Stimulated activated CD4-positive, alpha-beta T cell treated with anti-CD3 and anti-CD28 coated beads, Interleukin-4, amount 100 ng/mL, for 48 hours (primary cell): Measurements from ENCODE around the gene CEP170B.

ENCODE experiments used
- DNase-seq, 2 donors: peaks; one replicate each; pipeline ENCODE4 v3.0.0-alpha.2; 2020; ENCODE audit warnings: low read depth in 2 of 2

CEP170B gene

DNA sequence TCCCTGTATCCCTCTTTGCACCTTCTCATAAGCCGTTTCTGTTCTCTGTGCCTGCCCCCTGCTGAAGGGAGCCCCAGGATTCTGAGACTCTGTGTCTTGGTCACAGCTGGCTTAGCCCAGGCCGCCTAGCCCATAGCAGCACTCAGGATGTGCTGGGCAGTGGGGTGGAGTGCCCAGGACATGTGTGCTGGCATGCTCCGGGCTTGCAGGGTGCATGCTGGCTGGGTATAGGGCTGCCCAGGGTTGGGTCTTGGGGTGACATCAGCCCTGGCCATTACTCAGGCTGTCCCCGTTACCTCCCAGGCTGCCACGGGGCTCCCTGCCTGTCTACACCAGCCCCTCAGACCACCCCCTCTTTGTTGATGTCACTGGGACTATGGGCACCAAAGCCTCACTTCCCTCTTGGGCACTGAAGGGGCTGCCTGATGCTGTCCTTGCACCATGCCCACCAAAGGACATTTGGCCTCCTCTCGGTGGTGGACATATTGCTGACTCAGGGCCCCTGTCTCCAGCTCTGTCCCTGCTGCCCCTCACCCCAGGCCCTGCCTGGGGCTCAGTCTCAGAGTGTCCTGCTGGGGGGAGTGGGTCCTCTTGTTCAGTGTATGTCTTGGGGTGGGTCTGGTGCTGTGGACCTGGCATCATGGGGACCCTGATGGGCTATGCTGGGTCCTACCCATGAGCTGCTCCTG, 2.4 kb downstream of the CEP170B start:
- DNase-seq, result no peak

DNA sequence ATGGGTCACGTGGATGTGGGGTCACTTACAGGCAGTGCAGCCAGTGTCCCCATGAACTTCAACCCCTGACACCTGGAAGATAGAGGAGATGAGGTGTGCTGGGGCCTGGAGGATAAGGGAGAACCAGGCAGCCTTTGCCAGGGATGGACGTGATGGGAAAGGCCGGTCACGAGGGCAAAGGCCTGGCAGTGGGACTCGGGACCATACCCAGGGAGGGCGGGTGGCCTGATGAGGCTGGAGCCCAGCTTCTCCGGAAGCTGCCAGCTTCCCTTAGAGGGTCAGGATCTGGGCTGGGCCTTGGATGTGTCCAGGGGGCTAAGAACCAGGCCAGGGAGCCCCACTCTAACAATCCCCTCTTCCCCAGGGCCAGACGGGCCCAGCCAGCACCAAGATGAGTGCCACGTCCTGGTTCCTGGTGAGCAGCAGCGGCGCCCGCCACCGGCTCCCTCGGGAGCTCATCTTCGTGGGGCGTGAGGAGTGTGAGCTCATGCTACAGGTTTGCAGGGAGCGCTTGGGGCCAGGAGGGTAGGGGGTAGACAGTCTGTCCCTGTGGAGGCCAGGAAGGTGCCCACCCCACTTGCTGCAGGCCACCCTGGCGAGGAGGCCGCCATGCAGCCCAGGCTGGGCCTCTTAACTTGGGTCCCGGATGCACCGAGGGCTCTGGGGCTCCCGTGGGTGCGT, 3.1 kb downstream of the CEP170B start:
- no peak for DNase-seq

DNA sequence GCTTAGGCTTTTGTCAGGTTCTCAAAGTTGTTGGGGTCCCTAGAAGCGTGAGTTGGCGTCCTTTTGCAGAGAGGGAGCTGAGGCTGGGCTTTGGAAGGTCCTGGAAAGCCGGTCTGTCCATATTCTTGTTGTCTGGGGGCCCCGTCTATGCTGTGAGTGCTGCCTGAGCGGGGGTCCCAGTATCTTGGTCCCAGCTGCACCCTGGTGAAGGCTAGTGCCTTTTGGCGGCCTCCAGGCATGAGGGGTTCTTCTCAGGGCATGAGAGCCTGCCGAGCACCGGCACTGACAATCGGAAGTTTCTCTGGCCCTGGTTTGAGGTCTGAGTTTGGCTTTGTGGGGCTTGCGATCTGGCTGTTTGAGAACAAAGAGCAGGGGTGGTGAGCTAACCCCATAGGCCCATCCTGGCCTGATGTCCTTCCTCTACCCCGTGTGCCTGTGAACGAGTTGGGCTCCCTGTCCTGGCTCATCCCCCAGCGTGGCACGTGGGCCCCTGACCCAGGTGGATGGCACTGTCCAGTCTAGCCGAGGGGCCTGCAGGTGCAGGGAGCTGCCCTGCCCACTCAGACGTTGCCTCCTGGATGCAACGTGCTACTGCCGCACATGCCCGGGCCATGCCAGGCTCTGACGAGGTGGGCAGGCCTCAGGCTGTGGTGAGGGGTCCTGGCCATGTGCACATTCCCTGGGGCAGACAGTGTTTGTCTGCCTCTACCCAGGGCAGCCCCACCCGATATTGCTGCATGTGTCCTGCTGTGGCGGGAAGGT, 3.9 kb downstream of the CEP170B start:
- DNase-seq, result no peak

DNA sequence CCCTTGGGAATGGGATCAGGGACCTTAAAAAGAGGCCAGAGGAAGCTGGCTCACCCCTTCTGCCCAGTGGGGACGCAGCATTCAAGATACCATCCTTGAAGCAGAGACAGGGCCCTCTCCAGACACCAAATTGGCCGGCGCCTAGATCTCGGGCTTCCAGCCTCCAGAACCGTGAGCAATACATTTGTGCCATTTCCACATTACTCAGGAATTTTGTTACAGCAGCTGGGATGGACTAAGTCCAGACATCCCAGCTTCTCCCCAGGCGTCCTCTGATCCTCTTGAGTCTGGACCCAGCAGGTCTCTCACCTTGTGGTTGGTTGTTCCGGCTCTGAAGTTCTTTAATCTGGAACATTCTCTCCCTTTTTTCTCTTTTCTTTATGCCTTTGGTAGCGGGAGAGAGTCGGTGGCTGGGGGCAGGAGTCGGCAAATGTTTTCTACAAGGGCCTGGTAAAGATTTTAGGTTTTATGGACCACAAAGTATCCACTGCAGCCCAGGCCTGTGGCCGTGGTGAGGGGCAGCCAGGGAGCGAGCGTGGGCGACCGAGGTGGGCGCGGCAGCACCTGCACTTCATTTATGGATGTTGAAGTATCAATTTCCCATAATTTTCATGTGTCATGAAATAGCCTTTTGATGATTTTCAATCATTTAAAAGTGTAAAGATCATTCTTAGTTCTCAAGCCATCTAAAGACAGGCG, 4.8 kb downstream of the CEP170B start:
- DNase-seq, result no peak

DNA sequence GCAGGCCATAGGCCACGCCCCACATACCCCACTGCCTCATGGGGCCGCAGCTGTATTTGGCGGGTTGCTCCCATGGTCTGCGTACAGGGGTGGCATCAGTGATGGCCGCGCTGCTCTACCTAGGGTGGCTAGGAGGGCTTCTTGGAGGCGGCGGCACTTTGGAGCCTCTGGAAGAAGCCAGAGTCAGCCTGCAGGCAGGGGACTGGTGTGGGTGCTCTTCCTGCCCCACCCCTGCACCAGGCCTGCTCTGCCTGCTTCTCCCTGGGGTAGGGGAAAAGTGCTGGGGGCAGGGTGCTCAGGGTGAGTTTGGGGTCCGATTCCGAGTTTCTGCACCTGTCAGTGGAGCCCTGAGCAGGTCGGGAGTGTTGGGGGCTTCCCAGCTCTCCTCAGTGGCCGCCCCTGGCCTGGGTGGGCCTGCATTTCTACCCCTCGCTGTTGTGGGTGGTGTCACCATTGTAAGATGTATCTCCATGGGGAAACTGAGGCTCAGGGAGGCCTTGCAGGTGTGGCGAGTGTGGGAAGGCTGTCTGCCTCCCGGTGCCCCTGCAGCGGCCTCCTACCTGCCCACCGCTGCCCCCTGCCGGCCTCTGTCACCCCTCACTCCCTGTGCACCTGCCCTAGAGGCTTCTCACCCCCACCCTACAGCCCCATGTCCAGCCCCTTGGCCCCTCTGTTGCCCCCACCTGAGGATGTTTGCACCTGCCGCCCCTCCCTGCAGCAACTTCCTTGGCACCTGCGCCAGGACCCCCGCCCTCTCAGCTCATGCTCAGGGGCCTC, 5.5 kb downstream of the CEP170B start:
- peak; percentile 30 to 56 for DNase-seq

DNA sequence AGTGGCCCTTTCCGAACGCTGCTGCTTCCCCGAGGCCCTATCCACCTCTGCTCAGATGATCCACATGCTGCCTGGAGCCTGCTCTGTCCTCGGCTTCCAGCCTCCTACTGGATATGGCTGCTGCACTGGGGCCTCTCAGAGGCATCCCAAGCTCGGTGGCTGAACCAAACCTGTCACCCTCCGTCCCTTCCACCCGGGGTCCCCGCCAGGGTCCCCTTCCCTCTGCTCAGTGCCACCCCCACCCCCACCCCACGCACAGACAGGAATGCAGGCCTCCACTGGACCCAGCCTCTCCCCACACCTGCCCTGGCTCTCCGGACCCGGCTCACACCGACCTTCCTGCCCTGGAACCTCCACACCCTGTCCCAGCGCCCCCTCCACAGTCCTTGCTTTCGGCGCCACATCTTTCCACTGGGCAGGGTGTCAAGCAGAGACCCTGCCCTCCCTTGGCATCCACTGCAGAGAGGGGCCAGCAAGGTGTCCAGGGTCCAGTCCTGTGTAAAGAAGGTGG, 6.1 kb downstream of the CEP170B start:
- no peak for DNase-seq

DNA sequence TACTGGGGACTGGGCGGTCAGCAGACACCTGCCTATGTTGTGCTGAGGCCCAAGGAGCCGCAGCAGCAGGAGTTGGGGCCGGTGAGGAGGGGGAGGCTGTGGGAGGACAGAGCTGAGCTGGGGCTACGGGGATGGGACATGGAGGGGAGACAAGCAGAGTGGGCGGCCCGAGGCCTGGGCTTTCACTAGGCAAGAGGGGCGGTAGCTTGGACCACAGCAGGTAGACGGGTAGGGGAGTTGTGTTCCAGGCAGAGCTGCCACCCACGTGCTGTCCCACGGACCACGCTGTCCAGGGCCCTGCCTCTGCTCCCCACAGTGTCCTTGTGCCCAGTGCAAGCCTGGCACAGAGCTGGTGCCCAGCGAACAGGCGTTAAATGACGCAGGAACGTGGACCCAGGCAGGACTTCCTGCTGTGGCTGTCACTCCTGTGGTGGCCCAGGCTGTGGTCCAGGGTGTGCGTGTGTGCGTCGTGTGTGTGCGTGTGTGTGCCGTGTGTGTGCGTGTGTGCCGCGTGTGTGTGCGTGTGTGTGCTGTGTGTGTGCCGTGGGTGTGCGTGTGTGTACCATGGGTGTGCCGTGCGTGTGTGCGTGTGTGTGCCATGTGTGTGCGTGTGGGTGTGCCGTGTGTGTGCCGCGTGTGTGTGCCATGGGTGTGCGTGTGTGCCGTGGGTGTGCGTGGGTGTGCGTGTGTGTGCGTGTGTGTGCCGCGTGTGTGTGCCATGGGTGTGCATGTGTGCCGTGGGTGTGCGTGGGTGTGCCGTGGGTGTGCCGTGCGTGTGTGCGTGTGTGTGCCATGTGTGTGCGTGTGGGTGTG, 6.8 kb downstream of the CEP170B start:
- no peak for DNase-seq

DNA sequence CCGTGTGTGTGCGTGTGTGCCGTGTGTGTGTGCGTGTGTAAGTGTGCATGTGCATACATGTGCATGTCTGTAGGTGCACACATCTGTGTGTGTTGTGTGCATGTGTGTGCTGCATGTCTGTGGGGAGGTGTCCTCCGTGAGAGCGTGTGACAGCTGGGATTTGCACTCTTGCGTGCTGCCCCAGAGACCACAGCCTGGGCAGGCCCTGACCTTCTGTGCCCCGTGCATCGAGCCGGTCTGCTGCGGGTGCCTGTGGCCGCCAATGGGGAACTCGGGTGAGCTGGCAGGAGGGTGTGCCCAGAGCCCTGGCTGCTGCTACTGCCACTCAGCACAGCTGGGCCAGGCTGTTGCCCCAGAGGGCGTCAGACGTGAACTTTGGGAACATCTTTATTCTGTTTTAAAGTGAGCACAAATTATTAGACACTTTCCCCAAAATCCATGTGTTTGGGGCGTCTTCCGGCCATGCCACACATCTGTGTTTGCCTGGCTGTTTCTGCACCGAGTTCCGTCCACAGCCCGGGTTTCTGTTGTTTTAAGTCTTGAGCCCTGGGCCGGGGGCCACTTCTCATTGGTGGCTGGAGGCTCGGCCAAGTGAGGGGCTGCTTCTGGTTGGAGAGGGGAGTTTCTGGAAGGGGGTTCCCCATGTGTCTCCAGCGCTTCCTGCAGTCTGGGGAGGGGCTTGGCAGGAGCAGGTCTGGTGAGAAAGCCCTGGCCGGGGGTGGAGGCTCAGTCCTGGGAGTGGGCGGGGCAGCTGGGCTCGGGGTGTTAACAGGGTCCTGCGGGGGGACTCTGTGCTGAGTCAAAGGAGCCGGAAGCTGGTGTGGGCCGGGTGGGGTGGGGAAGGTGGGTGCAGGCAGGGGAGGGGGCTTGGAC, 7.6 kb downstream of the CEP170B start:
- DNase-seq, result no peak

DNA sequence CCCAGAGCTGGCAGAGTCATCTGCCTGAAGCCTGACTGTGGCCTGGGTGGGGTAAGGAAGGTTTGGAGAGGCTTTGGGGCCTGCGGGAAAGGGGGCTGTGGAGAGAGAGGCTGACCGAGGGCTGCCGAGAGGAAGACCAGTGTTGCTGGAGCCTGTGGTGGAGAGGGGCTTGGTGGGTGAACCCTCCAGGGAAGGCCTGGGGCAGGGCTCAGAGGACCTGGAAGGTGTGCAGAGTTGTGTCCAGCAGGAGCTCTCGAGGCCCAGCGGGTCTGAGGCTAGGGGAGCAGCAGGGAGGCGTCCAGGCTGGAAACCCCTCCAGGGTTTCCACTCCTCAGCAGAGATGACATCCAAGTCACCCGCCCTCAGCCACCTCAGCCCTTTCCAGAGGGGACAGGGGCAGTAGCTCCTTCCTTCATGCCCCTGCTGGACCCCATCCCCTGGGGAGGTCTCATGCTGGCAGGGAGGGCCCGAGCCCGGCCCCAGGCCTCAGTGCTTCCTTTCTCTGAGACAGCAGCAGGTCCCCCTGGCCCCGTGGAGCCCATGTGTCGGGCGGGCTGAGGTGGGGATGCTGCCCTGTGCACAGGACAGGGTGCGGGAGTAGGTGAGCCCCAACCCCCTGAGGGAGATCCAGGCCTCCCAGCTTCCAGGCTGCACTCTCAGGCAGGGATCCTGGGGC, 8.4 kb downstream of the CEP170B start:
- no peak for DNase-seq

DNA sequence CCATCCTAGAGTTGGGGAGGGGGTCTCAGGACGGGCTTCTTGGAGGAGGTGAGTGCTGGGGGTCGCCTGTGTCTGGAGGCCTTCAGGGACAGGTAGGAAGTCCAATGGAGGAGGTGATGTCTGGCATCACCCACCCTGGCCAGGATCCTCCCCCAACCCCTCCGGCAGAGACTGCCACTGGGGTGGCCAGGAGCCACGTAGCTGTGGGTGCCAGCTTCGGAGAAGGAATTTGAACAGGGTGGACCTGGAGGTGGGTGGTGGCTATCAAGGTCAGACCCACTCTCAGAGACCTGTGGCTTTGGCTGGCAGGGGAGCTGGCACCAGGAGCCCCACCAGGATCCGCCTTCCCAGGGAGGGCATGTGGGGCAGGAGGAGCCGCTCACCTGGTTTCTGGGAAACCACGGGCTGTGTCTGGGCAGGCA, 9.1 kb downstream of the CEP170B start:
- DNase-seq, result no peak

DNA sequence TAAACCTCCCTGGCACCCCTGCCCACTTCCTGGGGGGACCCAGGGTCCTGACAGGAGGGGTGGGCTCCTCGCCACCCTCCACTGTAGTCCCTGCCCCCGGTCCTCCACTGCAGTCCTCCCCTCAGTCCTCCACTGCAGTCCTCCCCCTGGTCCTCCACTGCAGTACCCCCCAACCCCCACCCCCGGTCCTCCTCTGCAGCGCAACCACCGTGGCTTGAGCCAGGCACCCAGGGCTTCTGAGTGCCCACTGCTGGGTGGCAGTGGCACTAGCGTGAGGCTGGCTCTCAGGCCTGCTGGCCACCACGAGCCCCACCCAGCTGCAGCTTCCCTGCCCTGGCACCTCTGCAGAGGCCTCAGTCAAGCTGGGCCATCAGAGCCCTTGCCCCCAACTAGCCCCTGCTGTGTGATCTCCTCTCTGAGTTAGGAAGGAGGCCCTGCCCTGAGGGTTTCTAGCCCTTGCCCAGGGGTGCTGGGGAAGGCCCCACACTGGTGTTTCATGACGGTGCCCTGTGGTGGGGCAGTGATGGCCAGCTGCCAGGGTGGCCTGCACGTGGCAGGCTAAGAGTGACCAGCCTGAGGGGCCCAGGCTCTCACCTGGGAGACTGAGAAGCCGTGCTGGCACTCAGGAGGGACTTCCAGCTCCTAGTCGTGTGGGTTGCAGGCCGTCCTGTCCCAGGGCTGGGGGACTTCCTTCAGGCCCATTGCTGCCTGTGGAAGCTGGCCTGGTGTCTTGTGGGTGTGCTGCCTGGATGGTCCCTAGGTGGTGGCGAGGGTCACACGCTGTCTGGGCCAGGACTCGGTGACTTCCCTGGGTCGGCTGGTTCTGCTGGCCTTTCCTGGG, 9.7 kb downstream of the CEP170B start:
- no peak for DNase-seq

DNA sequence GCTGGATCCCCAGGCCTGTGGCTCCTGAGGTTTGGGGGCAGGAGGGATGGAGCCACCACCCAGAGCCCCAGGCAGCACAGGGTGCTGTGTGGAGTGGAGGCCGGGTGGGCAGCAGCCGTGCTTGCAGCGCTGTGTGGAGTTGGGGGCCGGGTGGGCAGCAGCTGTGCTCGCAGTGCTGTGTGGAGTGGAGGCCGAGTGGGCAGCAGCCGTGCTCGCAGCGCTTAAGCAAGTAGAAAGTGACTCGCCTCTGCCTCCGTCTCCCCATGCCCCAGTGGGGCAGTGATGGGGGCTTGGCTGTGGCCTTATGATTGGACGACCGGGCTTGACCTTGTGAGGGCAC, 10.3 kb downstream of the CEP170B start:
- no peak for DNase-seq

DNA sequence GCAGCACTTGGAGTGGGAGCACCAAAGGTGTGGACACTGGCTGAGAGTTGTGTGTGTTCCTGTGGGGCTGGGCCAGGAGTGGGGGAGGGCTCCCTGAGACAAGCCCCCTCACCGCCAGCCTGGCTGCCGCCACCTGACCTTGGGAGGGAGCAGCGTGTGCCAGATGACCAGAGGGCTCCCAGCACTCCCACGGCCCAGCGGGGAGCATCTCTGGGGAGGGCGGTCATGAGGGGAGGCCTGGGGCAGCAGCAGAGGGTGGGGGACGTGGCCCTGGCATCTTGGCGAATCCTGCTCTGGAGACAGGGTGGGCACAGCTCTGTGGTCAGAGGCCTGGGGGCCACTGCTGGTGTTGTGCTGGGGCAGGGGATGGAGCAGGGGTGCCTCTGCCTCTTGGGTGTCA, 10.7 kb downstream of the CEP170B start:
- DNase-seq, result no peak

DNA sequence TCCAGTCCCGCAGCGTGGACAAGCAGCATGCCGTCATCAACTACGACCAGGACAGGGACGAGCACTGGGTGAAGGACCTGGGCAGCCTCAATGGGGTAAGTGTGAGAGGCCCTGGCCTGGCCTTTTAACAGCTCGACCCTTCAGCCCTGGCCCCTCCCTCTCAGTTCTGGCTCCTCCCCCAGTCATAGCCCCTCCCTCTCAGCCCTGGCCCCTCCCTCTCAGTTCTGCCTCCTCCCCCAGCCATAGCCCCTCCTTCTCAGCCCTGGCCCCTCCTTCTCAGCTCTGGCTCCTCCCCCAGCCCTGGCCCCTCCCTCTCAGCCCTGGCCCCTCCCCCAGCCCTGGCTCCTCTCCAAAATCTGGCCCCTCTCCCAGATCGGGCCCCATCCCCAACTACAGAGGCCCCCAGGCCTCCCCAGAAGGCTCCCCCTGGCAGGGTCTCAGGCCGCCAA, 11.2 kb downstream of the CEP170B start:
- DNase-seq, result peak; percentile 11 to 56

DNA sequence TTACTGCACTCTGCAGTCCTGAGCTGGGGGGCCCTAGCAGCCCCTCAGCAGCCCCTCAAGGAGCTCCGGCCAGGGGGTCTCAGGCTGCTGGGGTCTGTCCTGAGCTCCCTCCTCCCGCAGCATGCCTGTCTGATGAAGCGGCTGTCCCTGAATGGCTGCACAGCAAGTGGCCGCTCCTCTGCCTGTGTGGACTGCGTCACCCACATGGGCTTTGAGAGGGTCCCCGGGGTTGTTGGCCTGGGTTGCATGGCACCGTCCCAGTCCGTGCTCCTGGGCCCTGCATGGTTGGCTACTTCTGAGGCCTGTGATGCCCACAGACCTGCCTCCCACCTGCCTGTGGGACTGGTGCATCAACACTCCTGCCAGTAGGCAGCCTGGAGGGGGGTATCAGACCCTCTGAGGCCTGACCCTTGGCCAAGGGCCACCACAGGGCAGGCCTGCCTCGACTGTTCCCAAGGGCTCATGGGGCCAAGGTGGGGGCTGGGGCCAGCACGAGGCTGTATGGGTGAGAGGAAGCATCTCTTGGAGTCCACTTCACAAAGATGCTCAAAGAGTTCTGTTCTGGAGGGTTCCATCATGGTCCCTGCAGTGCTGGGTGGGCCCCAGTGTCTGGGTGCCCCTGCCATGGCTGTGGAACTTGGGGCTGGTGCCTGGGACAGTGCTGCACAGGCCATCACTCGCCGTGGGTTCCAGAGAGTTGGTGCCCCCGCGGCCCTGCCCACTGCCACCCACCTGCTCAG, 12.2 kb downstream of the CEP170B start:
- DNase-seq, result no peak

DNA sequence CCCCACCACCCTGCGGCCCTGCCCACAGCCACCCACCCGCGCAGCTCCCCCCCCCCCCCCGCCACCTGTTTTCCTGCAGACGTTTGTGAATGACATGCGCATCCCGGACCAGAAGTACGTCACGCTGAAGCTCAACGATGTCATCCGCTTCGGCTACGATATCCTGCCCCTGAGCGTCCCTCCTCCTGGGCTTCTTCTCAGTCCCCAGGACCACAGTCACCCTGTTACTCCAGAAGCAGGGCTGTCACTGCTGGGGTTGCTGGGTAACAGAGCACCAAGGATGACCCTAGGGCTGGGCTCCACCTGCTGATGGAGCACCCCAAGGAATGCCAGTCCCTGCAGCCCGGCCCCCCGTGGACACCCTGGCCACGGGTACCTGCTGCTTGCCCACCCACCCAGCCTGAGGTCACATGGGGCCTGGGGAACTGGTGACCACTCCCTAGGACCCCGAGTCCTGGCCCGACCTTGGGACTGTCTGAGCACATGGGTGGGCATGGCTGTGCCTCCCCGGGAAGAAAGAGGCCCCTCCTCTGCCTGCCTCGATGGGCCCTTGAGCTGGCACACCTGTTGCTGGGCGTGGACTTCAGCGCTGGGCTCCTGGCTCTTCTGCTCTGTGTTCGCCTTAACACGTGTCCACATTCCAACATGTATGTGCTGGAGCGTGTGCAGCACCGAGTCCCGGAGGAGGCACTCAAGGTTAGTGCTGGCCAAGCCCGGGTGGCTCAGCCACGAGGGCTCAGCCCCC, 12.9 kb downstream of the CEP170B start:
- DNase-seq, result no peak

DNA sequence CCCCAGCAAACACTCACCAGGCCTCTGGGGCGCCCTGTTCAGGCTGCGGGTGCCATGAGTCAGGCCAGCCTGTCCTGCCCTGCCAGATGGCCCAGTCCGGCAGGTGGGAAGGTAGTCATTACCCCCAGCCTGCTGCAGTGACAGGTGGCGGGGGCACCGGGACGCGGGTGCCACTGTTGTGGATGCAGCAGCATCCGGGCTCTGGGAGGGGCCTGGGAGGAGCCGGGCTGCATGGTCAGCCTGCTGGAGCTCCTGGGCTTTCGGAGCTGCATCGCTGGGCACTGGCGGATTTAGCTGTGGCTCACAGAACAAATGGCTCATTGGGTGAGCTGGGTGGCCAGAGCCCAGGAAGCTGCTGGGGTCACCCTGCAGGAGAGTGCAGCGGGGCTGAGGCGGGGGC, 13.5 kb downstream of the CEP170B start:
- no peak for DNase-seq
